Epithelial cell of proximal tubule (primary cell): ENCODE data around the gene CNNM2. TPM values are rescaled to one million over a fixed set of nuclear protein-coding genes. Genes with fewer than 3 reads are reported as not detected.

Experiments used
- DNase-seq: peaks from one replicate; pipeline ENCODE4 v3.0.0-alpha.2; 2011; ENCODE audit warnings: low read depth
- H3K4me3 ChIP-seq: 2 replicates; pipeline ENCODE4 v1.5.1; 2011; ENCODE audit warnings: low read depth, mild to moderate bottlenecking, low read length
- total RNA-seq: library from RNA; depleted of rRNA; stranded (reverse); fragments of >200 nt; gene quantifications from 2 replicates; pipeline ENCODE4 v1.2.3, GENCODE V29; 2015
- TF ChIP-seq, protein P1 (sequence below): conservative IDR thresholded peaks from 2 replicates; pipeline ENCODE4 v1.5.1; 2012; ENCODE audit warnings: low read depth, mild to moderate bottlenecking, low read length

CNNM2 gene
- total RNA-seq, 1 donor from 2014 or later: 1.2 TPM

DNA sequence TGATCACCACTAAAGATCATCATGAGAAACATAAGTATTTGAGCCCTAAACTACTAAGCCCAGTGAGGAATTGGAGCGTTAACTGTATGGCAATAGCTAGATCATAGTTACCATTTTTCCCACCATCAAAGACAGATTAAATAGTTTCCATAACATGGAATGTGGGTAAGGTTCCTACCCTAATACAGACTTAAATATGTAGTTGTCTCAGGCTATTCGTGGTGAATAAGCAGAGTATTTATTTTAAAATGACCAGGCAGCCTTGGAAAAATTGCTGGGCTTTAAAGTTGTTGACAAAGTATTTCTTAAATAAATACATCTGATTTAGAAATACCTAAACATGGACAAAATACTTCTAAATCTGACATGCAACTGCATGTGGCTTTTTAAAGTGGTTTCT is 168.2 kb downstream of the CNNM2 start:
- no peak for DNase-seq
- TF ChIP-seq, protein P1, sequence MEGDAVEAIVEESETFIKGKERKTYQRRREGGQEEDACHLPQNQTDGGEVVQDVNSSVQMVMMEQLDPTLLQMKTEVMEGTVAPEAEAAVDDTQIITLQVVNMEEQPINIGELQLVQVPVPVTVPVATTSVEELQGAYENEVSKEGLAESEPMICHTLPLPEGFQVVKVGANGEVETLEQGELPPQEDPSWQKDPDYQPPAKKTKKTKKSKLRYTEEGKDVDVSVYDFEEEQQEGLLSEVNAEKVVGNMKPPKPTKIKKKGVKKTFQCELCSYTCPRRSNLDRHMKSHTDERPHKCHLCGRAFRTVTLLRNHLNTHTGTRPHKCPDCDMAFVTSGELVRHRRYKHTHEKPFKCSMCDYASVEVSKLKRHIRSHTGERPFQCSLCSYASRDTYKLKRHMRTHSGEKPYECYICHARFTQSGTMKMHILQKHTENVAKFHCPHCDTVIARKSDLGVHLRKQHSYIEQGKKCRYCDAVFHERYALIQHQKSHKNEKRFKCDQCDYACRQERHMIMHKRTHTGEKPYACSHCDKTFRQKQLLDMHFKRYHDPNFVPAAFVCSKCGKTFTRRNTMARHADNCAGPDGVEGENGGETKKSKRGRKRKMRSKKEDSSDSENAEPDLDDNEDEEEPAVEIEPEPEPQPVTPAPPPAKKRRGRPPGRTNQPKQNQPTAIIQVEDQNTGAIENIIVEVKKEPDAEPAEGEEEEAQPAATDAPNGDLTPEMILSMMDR: no peak
- no peak overlapping the region for H3K4me3 ChIP-seq

DNA sequence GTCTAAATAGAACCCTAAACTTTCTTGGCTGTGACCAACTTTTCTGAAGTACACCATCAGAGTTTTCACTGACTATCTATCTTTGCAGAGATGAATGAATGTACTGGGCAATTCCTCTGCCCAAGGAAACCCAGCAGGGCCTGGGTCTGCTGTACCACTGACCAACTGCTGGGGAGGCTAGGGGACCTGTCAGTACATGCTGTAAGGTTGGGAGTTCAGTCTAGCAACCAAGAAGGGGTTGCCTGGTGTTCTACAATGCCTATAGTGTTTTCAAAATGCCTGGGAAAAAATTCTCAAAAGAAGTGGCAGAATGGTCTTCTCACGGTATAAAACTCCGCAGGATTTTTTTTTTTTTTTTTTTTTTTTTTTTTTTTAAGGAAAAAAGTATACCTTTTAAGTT is 168.7 kb downstream of the CNNM2 start:
- no peak for DNase-seq
- TF ChIP-seq, protein P1: peak; percentile 3
- no peak overlapping the region for H3K4me3 ChIP-seq

DNA sequence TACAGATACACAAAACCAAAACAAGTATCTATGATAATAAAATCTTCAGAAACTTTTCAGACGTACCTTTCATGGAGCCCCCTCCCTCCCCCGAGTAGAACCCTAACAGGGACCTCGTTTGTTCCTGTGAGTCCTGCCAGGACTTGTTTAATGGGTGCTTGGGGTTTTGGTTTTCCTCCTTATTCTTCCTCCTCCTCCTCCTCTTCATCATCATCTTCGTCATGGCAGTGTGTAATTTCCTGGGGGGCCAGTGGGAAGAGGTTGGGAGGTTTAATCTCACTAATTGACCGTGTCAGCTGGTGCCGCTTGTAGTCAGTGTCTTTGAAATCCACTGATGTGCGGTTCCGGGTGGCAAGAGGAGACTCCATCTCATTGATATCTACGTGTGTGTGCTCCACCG is 171.4 kb downstream of the CNNM2 start:
- no peak for DNase-seq

DNA sequence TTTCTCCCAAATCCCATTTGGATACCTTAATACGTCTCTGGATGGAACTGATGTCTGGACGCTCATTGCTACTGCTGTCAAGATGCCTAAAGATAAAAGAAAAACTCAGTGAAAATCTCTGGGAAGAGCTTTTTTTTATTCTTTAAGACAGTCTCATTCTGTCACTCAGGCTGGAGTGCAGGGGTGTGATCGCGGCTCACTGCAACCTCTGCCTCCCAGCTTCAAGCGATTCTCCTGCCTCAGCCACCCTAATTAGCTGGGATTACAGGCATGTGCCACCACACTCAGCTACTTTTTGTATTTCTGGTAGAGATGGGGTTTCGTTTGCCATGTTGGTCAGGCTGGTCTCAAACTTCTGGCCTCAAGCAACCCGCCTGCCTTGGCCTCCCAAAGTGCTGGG is 172.8 kb downstream of the CNNM2 start:
- TF ChIP-seq, protein P1: no peak
- H3K4me3 ChIP-seq: no peak overlapping the region

More for the DNA sequence above, 171.4 kb downstream of the CNNM2 start:
- TF ChIP-seq, protein P1: no peak
- H3K4me3 ChIP-seq: no peak overlapping the region

DNA sequence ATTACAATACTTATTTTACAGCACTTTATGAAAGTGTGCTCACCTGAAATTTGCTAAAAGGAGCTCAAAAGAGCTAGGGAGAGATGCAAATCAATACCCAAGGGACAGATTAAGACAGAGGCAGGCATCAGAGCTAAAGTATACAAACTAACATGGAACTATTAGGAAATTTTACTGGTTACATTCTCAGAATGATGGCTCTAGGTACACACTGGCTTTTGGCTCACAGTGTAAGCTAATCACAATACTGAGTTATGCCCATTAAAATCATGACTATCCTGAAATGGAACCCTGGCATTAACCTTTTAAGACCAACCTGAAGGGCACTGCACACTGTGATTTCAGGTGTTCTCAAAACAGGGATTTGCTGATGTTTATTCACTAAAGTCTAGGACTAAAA is 176.9 kb downstream of the CNNM2 start:
- TF ChIP-seq, protein P1: no peak

More for the DNA sequence above, 172.8 kb downstream of the CNNM2 start:
- DNase-seq: no peak

DNA sequence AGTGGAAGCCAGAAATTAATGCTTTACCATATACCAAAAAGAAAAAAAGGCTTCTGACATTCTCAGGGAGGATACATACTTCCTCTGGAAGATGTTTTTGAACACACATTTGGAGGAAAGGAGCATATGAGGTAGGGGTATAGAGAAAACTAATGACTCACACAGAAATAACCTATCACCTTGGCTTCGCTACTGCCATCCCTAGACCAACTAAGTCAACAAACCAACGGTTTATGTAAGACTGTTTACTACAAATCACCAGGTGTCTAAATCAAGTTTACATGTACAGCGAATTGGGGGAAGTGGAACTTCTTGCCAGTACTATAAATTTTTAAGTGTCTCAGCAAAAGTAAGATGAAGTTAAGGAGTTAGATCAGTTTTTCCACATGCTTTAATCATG is 178.0 kb downstream of the CNNM2 start:
- H3K4me3 ChIP-seq: no peak overlapping the region
- TF ChIP-seq, protein P1: no peak
- no peak for DNase-seq

More for the DNA sequence above, 176.9 kb downstream of the CNNM2 start:
- no peak for DNase-seq
- no peak overlapping the region for H3K4me3 ChIP-seq

DNA sequence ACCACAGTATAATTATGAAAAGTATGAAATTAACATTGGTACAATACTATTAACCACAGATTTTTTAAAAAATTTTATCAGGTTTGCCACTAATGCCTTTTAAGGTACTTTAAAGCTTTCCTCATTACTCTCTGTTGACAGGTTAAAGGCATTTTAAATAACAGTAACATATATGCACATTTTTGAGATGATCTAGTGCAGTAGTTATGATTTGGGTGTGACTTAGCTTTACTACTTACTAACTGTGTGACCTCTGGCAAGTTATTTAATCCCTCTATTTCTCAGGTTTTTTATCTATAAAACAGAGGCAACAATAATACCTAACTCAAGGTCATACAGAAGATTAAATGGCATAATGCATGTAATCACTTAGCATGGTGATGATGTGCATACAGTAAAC is 180.1 kb downstream of the CNNM2 start:
- DNase-seq: no peak
- TF ChIP-seq, protein P1: no peak

More for the DNA sequence above, 180.1 kb downstream of the CNNM2 start:
- no peak overlapping the region for H3K4me3 ChIP-seq
